ENCODE results near the gene PDLIM3.
"Not testable (repeated sequence)": the region's sequence is repeated elsewhere in the genome, so short reads cannot be mapped to it uniquely, and the experiment has no call there.

PDLIM3 gene

GRCh38 chr4:185554365-185555126 lies 19.2 kb upstream of the PDLIM3 start:
- DNase-seq (ENCODE audit: low read depth), result no peak

GRCh38 chr4:185552254-185552653 lies 16.9 kb upstream of the PDLIM3 start:
- no peak for DNase-seq (ENCODE audit: low read depth)

GRCh38 chr4:185550933-185551332 lies 15.6 kb upstream of the PDLIM3 start:
- DNase-seq (ENCODE audit: low read depth), result no peak

- no peak for DNase-seq (ENCODE audit: low read depth)
Measured at GRCh38 chr4:185549095-185549639, 13.9 kb upstream of the PDLIM3 start.

- no peak for DNase-seq (ENCODE audit: low read depth)
Measured at GRCh38 chr4:185548587-185548986, 13.3 kb upstream of the PDLIM3 start.

GRCh38 chr4:185546335-185546734 lies 11.0 kb upstream of the PDLIM3 start:
- DNase-seq (ENCODE audit: low read depth), result no peak

- DNase-seq (ENCODE audit: low read depth), result no peak
Measured at GRCh38 chr4:185542626-185543315, 7.5 kb upstream of the PDLIM3 start.

- no peak for DNase-seq (ENCODE audit: low read depth)
Measured at GRCh38 chr4:185541251-185541727, 6.0 kb upstream of the PDLIM3 start.

- DNase-seq (ENCODE audit: low read depth), result no peak
Measured at GRCh38 chr4:185540487-185541120, 5.3 kb upstream of the PDLIM3 start.

GRCh38 chr4:185540040-185540439 lies 4.7 kb upstream of the PDLIM3 start:
- DNase-seq (ENCODE audit: low read depth), result no peak

- no peak for DNase-seq (ENCODE audit: low read depth)
Measured at GRCh38 chr4:185538806-185539205, 3.5 kb upstream of the PDLIM3 start.

- no peak for DNase-seq (ENCODE audit: low read depth)
Measured at GRCh38 chr4:185536411-185536709, 1.1 kb upstream of the PDLIM3 start.

- no peak for DNase-seq (ENCODE audit: low read depth)
Measured at GRCh38 chr4:185535612-185536410, 504 bp upstream of the PDLIM3 start.

GRCh38 chr4:185534511-185534865 lies 819 bp downstream of the PDLIM3 start:
- DNase-seq (ENCODE audit: low read depth), result no peak

- no peak for DNase-seq (ENCODE audit: low read depth)
Measured at GRCh38 chr4:185532795-185533324, 2.4 kb downstream of the PDLIM3 start.

GRCh38 chr4:185532293-185532692 lies 3.0 kb downstream of the PDLIM3 start:
- no peak for DNase-seq (ENCODE audit: low read depth)

- not testable (repeated sequence) for DNase-seq (ENCODE audit: low read depth)
Measured at GRCh38 chr4:185531654-185532053, 3.7 kb downstream of the PDLIM3 start.

GRCh38 chr4:185529413-185529812 lies 5.9 kb downstream of the PDLIM3 start:
- no peak for DNase-seq (ENCODE audit: low read depth)

GRCh38 chr4:185524888-185525863 lies 10.1 kb downstream of the PDLIM3 start:
- DNase-seq (ENCODE audit: low read depth), result no peak

- no peak for DNase-seq (ENCODE audit: low read depth)
Measured at GRCh38 chr4:185523862-185524261, 11.4 kb downstream of the PDLIM3 start.

- no peak for DNase-seq (ENCODE audit: low read depth)
Measured at GRCh38 chr4:185522451-185522850, 12.9 kb downstream of the PDLIM3 start.

Data from stimulated activated CD4-positive, alpha-beta T cell treated with anti-CD3 and anti-CD28 coated beads, Interleukin-2, amount 100 ng/mL, for 4 hours (primary cell).